IMR-90 (cell line): ENCODE measurements around the gene MARCHF2. TPM values are rescaled to one million over a fixed set of nuclear protein-coding genes. Genes with fewer than 3 reads are reported as not detected.

Experiments used
- ATAC-seq: fragments of 200-7000 bp; cut with Tn5 transposase; 2 replicates; pipeline ENCODE4 v1.9.1; 2020; ENCODE audit warnings: low read depth, mild to moderate bottlenecking, moderate library complexity
- BruUV-seq: library from RNA; stranded (reverse); fragments of 400-500 nt; replicated peaks from 2 replicates; lab custom pipeline; 2021; lab: Mats Ljungman, UMichigan
- CTCF ChIA-PET: fragments of 300-600 bp; formaldehyde crosslinking; extraction: SDS; loops from one replicate; lab custom pipeline; 2021; ENCODE audit warnings: antibody characterized with exemption; lab: Yijun Ruan, JAX
- POLR2A ChIA-PET: fragments of 300-600 bp; sonication (Branson Sonifier 250); formaldehyde crosslinking; loops from one replicate; lab custom pipeline; 2022; ENCODE audit warnings: antibody characterized with exemption; ENCODE audit not compliant: unreplicated experiment; lab: Charles Lee
- DNase-seq: peaks from one replicate; pipeline ENCODE4 v3.0.0; 2013
- H2AFZ ChIP-seq: replicated peaks from 2 replicates; pipeline ENCODE3; 2013; ENCODE audit warnings: low read length, mild to moderate bottlenecking; ENCODE audit not compliant: poor library complexity
- H2AK5ac ChIP-seq: 2 replicates; pipeline ENCODE4 v1.6.1; 2013; ENCODE audit warnings: low read depth, low read length, inconsistent platforms
- H2AK9ac ChIP-seq: replicated peaks from 2 replicates; pipeline ENCODE3; 2013; ENCODE audit warnings: mild to moderate bottlenecking, low read depth, low read length, moderate library complexity; ENCODE audit not compliant: poor library complexity
- H2BK120ac ChIP-seq: 2 replicates; pipeline ENCODE4 v1.6.1; 2013; ENCODE audit warnings: low read depth, low read length, inconsistent platforms
- H2BK15ac ChIP-seq: 3 replicates; pipeline ENCODE4 v1.6.1; 2013; ENCODE audit warnings: low read depth, low read length, inconsistent platforms
- H2BK20ac ChIP-seq: 2 replicates; pipeline ENCODE4 v1.6.1; 2013; ENCODE audit warnings: low read depth, mild to moderate bottlenecking, inconsistent platforms, low read length, moderate library complexity
- H2BK5ac ChIP-seq: 2 replicates; pipeline ENCODE4 v1.6.1; 2013; ENCODE audit warnings: mild to moderate bottlenecking, low read depth, low read length, inconsistent platforms; ENCODE audit not compliant: poor library complexity, severe bottlenecking
- H3K14ac ChIP-seq: replicated peaks from 2 replicates; pipeline ENCODE4 v1.6.1; 2013; ENCODE audit warnings: low read depth, low read length, inconsistent platforms
- H3K18ac ChIP-seq: 2 replicates; pipeline ENCODE4 v1.6.1; 2013; ENCODE audit warnings: low read depth, low read length, control low read depth
- H3K23ac ChIP-seq: 2 replicates; pipeline ENCODE4 v1.6.1; 2013; ENCODE audit warnings: low read depth, low read length, inconsistent platforms
- H3K27ac ChIP-seq: 2 replicates; pipeline ENCODE4 v1.5.1; 2013; ENCODE audit warnings: mild to moderate bottlenecking, control low read depth, low read length; ENCODE audit not compliant: insufficient read depth
- H3K27me3 ChIP-seq: 2 replicates; pipeline ENCODE4 v1.6.1; 2013; ENCODE audit warnings: low read length; ENCODE audit not compliant: control insufficient read depth, insufficient read depth
- H3K36me3 ChIP-seq: 2 replicates; pipeline ENCODE4 v1.6.1; 2013; ENCODE audit warnings: low read length, mixed read lengths; ENCODE audit not compliant: control insufficient read depth, insufficient read depth
- H3K4ac ChIP-seq: 2 replicates; pipeline ENCODE4 v1.6.1; 2013; ENCODE audit warnings: low read depth, low read length, inconsistent platforms
- H3K4me1 ChIP-seq: 2 replicates; pipeline ENCODE4 v1.6.1; 2013; ENCODE audit warnings: low read length, mixed read lengths; ENCODE audit not compliant: control insufficient read depth, insufficient read depth
- H3K4me2 ChIP-seq: 2 replicates; pipeline ENCODE4 v1.6.1; 2013; ENCODE audit warnings: low read depth, mild to moderate bottlenecking, control low read depth, low read length, moderate library complexity
- H3K4me3 ChIP-seq: 2 replicates; pipeline ENCODE4 v1.5.1; 2013; ENCODE audit warnings: low read depth, mild to moderate bottlenecking, control low read depth, low read length, moderate library complexity; ENCODE audit not compliant: insufficient read depth
- H3K56ac ChIP-seq: 2 replicates; pipeline ENCODE4 v1.6.1; 2013; ENCODE audit warnings: low read length, inconsistent platforms; ENCODE audit not compliant: insufficient read depth; ENCODE audit errors: extremely low read depth
- H3K79me1 ChIP-seq, 2 experiments: 2 replicates each; pipeline ENCODE4 v1.6.1; 2013; ENCODE audit warnings: low read length in 2 of 2, inconsistent platforms in 1 of 2, low read depth in 1 of 2
- H3K9ac ChIP-seq: 2 replicates; pipeline ENCODE4 v1.6.1; 2013; ENCODE audit warnings: low read depth, low read length, control low read depth
- H3K9me1 ChIP-seq: 2 replicates; pipeline ENCODE4 v1.6.1; 2013; ENCODE audit warnings: low read length, inconsistent platforms; ENCODE audit not compliant: insufficient read depth
- H3K9me3 ChIP-seq: 2 replicates; pipeline ENCODE4 v1.6.1; 2013; ENCODE audit warnings: low read length; ENCODE audit not compliant: control insufficient read depth, insufficient read depth
- H4K20me1 ChIP-seq: 2 replicates; pipeline ENCODE4 v1.6.1; 2013; ENCODE audit warnings: low read length, inconsistent platforms; ENCODE audit not compliant: insufficient read depth
- H4K5ac ChIP-seq: 2 replicates; pipeline ENCODE4 v1.6.1; 2013; ENCODE audit warnings: mild to moderate bottlenecking, low read depth, low read length, control low read depth
- H4K8ac ChIP-seq, 2 experiments: 2 replicates each; pipeline ENCODE4 v1.6.1; 2013; ENCODE audit warnings: low read depth in 2 of 2, low read length in 2 of 2, control low read depth in 1 of 2, inconsistent platforms in 1 of 2
- H4K91ac ChIP-seq: 2 replicates; pipeline ENCODE4 v1.6.1; 2013; ENCODE audit warnings: low read depth, low read length, inconsistent platforms; ENCODE audit not compliant: insufficient read depth
- BHLHE40 ChIP-seq: fragments of 150-350 bp; IDR thresholded peaks from 2 replicates; pipeline ENCODE4 v1.6.1; 2016; ENCODE audit warnings: mild to moderate bottlenecking, low read depth, low read length
- CEBPB ChIP-seq: IDR thresholded peaks from 2 replicates; pipeline ENCODE4 v1.6.1; 2012; ENCODE audit warnings: low read depth, low read length, improper control_type of control experiment
- CHD1 ChIP-seq: IDR thresholded peaks from 2 replicates; pipeline ENCODE4 v1.6.1; 2012; ENCODE audit warnings: low read depth, low read length, improper control_type of control experiment
- CTCF ChIP-seq: conservative IDR thresholded peaks from 2 replicates; pipeline ENCODE4 v1.5.1; 2012; ENCODE audit warnings: mild to moderate bottlenecking, low read depth, low read length, improper control_type of control experiment
- FOS ChIP-seq: fragments of 150-350 bp; IDR thresholded peaks from 2 replicates; pipeline ENCODE4 v1.6.1; 2016; ENCODE audit warnings: low read depth, low read length
- MAFK ChIP-seq: IDR thresholded peaks from 2 replicates; pipeline ENCODE4 v1.6.1; 2012; ENCODE audit warnings: low read depth, low read length, improper control_type of control experiment
- MAZ ChIP-seq: IDR thresholded peaks from 2 replicates; pipeline ENCODE4 v1.6.1; 2012; ENCODE audit warnings: low read depth, mild to moderate bottlenecking, low read length, improper control_type of control experiment, moderate library complexity, borderline replicate concordance
- MXI1 ChIP-seq: IDR thresholded peaks from 2 replicates; pipeline ENCODE4 v1.6.1; 2012; ENCODE audit warnings: low read depth, mild to moderate bottlenecking, low read length, moderate library complexity, borderline replicate concordance
- NFE2L2 ChIP-seq: fragments of 150-350 bp; IDR thresholded peaks from 2 replicates; pipeline ENCODE4 v1.6.1; 2016; ENCODE audit warnings: low read depth, mild to moderate bottlenecking, low read length
- POLR2A ChIP-seq: IDR thresholded peaks from 2 replicates; pipeline ENCODE4 v1.6.1; 2012; ENCODE audit warnings: mild to moderate bottlenecking, low read depth, low read length
- RAD21 ChIP-seq: IDR thresholded peaks from 2 replicates; pipeline ENCODE4 v1.6.1; 2012; ENCODE audit warnings: low read length, improper control_type of control experiment
- RCOR1 ChIP-seq: IDR thresholded peaks from 2 replicates; pipeline ENCODE4 v1.6.1; 2012; ENCODE audit warnings: mild to moderate bottlenecking, low read length, improper control_type of control experiment; ENCODE audit not compliant: insufficient replicate concordance
- RFX5 ChIP-seq: IDR thresholded peaks from 2 replicates; pipeline ENCODE4 v1.8.0; 2012; ENCODE audit warnings: low read depth, mild to moderate bottlenecking, low read length, moderate library complexity
- USF2 ChIP-seq: fragments of 150-350 bp; IDR thresholded peaks from 2 replicates; pipeline ENCODE4 v1.6.1; 2017; ENCODE audit warnings: mild to moderate bottlenecking, antibody characterized with exemption, low read length, low read depth
- WGBS, 2 experiments: methylation state at CpG; one replicate each; pipeline versions ENCODE4 v1.1.5 to v1.1.7; 2013; ENCODE audit warnings: missing lambda C conversion rate in 2 of 2; ENCODE audit not compliant: insufficient read length in 1 of 2; ENCODE audit errors: extremely low coverage in 2 of 2; 5-methylcytosine and 5-hydroxymethylcytosine counted together
- dilution Hi-C: fragments of 300-500 bp; cut with HindIII; formaldehyde crosslinking; loops from one replicate; pipeline ENCODE4 v1.14.3; 2018; ENCODE audit warnings: low sequenced_read_pairs; ENCODE audit not compliant: unreplicated experiment
- in situ Hi-C: fragments of 300-500 bp; cut with MboI; formaldehyde crosslinking; loops from 3 replicates; pipeline ENCODE4 v1.14.3; 2019; ENCODE audit warnings: low sequenced_read_pairs, inconsistent platforms, mixed read lengths
- intact Hi-C: fragments of 100-400 bp; cut with micrococcal nuclease; formaldehyde crosslinking; loops from 2 replicates; pipeline ENCODE4 v1.10.0; 2022
- polyA plus RNA-seq, 3 experiments: library from polyadenylated mRNA; depleted of rRNA; stranded (reverse); fragments of >200 nt; gene quantifications; 2 replicates each; pipeline ENCODE4 v1.2.3, GENCODE V29; 2012; ENCODE audit warnings: low replicate concordance in 1 of 3
- total RNA-seq: library from RNA; depleted of rRNA; stranded (reverse); fragments of >200 nt; gene quantifications from 2 replicates; pipeline ENCODE4 v1.2.3, GENCODE V29; 2012

Gene MARCHF2
- total and polyA plus RNA-seq, 2 of the 4 experiments (the other 2 are of a cell fraction) = 33.8 to 58.8 TPM

GRCh38 chr19:8487137-8487851 is 74.2 kb downstream of the MARCHF2 start:
- H4K91ac ChIP-seq = no peak overlapping the region
- no peak overlapping the region for H3K4ac ChIP-seq
- no peak overlapping the region for H2BK5ac ChIP-seq
- no peak overlapping the region for H3K9ac ChIP-seq
- no peak overlapping the region for H2BK20ac ChIP-seq
- H3K18ac ChIP-seq = no peak overlapping the region
- no peak overlapping the region for H2BK15ac ChIP-seq
- H2BK120ac ChIP-seq = no peak overlapping the region
- H3K4me2 ChIP-seq = no peak overlapping the region
- in situ Hi-C loops (no loop called here), dilution Hi-C loops (no loop called here), intact Hi-C loops (no loop called here)
- H2AK9ac ChIP-seq = no peak overlapping the region
- peaks cover 8 to 60% of the 10 kb centered on the region in 2 experiments for H3K79me1 ChIP-seq
- peaks cover 74% of the 10 kb centered on the region for H3K36me3 ChIP-seq
- no peak overlapping the region for H3K56ac ChIP-seq
- ATAC-seq (no peak), DNase-seq (no peak)
- no peak overlapping the region for H3K4me3 ChIP-seq
- H2AK5ac ChIP-seq = no peak overlapping the region
- no peak overlapping the region for H3K14ac ChIP-seq
- no peaks in the 10 kb centered on the region for H3K27me3 ChIP-seq
- H3K9me1 ChIP-seq = peaks cover 4% of the 10 kb centered on the region; the same call in 1 of the 2 replicates
- no peak overlapping the region for H4K5ac ChIP-seq
- no peaks in the 10 kb centered on the region for H3K4me1 ChIP-seq
- no peak overlapping the region for H3K23ac ChIP-seq
- H2AFZ ChIP-seq = no peak overlapping the region
- peaks cover 48% of the 10 kb centered on the region for H4K20me1 ChIP-seq
- BruUV-seq = no TSS peak
- ChIA-PET POLR2A (no interaction called here), CTCF (no interaction called here)
- 100% methylated on average over 2 of the region's 13 CpGs; no CpG with 5 or more reads in 1 of the 2 experiments for WGBS, 2 experiments
- H3K27ac ChIP-seq = no peak overlapping the region
- no peak overlapping the region for H4K8ac ChIP-seq
- TF ChIP-seq FOS (no peak), MAZ (no peak), RAD21 (no peak), CTCF (no peak), CEBPB (no peak), USF2 (no peak), BHLHE40 (no peak), NFE2L2 (no peak), CHD1 (no peak), MXI1 (no peak), RFX5 (no peak), RCOR1 (no peak), POLR2A (no peak), MAFK (no peak)
- no peaks in the 10 kb centered on the region for H3K9me3 ChIP-seq
